Mesenchymal stem cell (in vitro differentiated cells and primary cell): Measurements from ENCODE around the gene DPCD.
A peak's percentile ranks its signal among the peaks of the same experiment; 100 is the strongest.

Experiments
- DNase-seq: peaks from one replicate; pipeline ENCODE4 v3.0.0-alpha.2; 2013
- H2AFZ ChIP-seq: one replicate; pipeline ENCODE4 v1.6.1; 2013; ENCODE audit warnings: low read depth, mild to moderate bottlenecking, control low read depth, inconsistent platforms, low read length, moderate library complexity
- H2AK5ac ChIP-seq: 2 replicates; pipeline ENCODE4 v1.6.1; 2013; ENCODE audit warnings: low read length, moderate library complexity, mild to moderate bottlenecking, inconsistent platforms; ENCODE audit not compliant: severe bottlenecking
- H2BK120ac ChIP-seq: one replicate; pipeline ENCODE4 v1.6.1; 2013; ENCODE audit warnings: low read depth, mild to moderate bottlenecking, inconsistent platforms, low read length, moderate library complexity
- H2BK12ac ChIP-seq, 2 experiments: one replicate each; pipeline ENCODE4 v1.6.1; 2013; ENCODE audit warnings: inconsistent platforms in 2 of 2, low read length in 2 of 2, mild to moderate bottlenecking in 2 of 2, moderate library complexity in 2 of 2, control low read depth in 1 of 2
- H2BK15ac ChIP-seq: one replicate; pipeline ENCODE4 v1.6.1; 2013; ENCODE audit warnings: mild to moderate bottlenecking, low read depth, inconsistent platforms; ENCODE audit not compliant: poor library complexity, severe bottlenecking
- H2BK5ac ChIP-seq: 2 replicates; pipeline ENCODE4 v1.6.1; 2013; ENCODE audit warnings: low read depth, mild to moderate bottlenecking, low read length, control low read depth, inconsistent platforms; ENCODE audit not compliant: poor library complexity, severe bottlenecking
- H3K14ac ChIP-seq, 2 experiments: one replicate each; pipeline ENCODE4 v1.6.1; 2013; ENCODE audit warnings: inconsistent platforms in 2 of 2, low read length in 2 of 2, control low read depth in 1 of 2, mild to moderate bottlenecking in 1 of 2, moderate library complexity in 1 of 2
- H3K18ac ChIP-seq, 2 experiments: one replicate each; pipeline ENCODE4 v1.6.1; 2013; ENCODE audit warnings: inconsistent platforms in 2 of 2, low read length in 2 of 2, control low read depth in 1 of 2, low read depth in 1 of 2, mild to moderate bottlenecking in 1 of 2
- H3K23ac ChIP-seq, 2 experiments: one replicate each; pipeline ENCODE4 v1.6.1; 2013; ENCODE audit warnings: inconsistent platforms in 2 of 2, low read length in 2 of 2, mild to moderate bottlenecking in 2 of 2, moderate library complexity in 2 of 2, control low read depth in 1 of 2
- H3K27ac ChIP-seq: 2 replicates; pipeline ENCODE4 v1.5.1; 2013; ENCODE audit warnings: mild to moderate bottlenecking, moderate library complexity, low read length, control low read depth, inconsistent platforms; ENCODE audit not compliant: poor library complexity, severe bottlenecking
- H3K27me3 ChIP-seq, 2 experiments: 2 replicates each; pipeline versions ENCODE4 v1.6.1 to v1.7.0; 2013; ENCODE audit warnings: low read length in 2 of 2, mild to moderate bottlenecking in 2 of 2, moderate library complexity in 2 of 2, control low read depth in 1 of 2, inconsistent platforms in 1 of 2; ENCODE audit not compliant: control insufficient read depth in 1 of 2, insufficient read depth in 1 of 2
- H3K36me3 ChIP-seq, 2 experiments: 2 replicates each; pipeline versions ENCODE4 v1.6.1 to v1.7.0; 2013; ENCODE audit warnings: low read length in 2 of 2, control low read depth in 1 of 2, inconsistent platforms in 1 of 2, low read depth in 1 of 2, mild to moderate bottlenecking in 1 of 2; ENCODE audit not compliant: insufficient read depth in 2 of 2, control insufficient read depth in 1 of 2
- H3K4ac ChIP-seq, 2 experiments: one replicate each; pipeline ENCODE4 v1.6.1; 2013; ENCODE audit warnings: inconsistent platforms in 2 of 2, low read length in 2 of 2, mild to moderate bottlenecking in 2 of 2, moderate library complexity in 2 of 2, control low read depth in 1 of 2, low read depth in 1 of 2
- H3K4me1 ChIP-seq: 2 replicates; pipeline ENCODE4 v1.6.1; 2013; ENCODE audit warnings: low read depth, low read length, control low read depth; ENCODE audit not compliant: control insufficient read depth, insufficient read depth
- H3K4me2 ChIP-seq: 2 replicates; pipeline ENCODE4 v1.6.1; 2013; ENCODE audit warnings: low read length, mild to moderate bottlenecking, inconsistent platforms; ENCODE audit not compliant: poor library complexity, severe bottlenecking
- H3K4me3 ChIP-seq, 2 experiments: 2 replicates each; pipeline versions ENCODE4 v1.5.1 to v1.7.0; 2013; ENCODE audit warnings: low read length in 2 of 2, mild to moderate bottlenecking in 2 of 2, control low read depth in 1 of 2, low read depth in 1 of 2; ENCODE audit not compliant: insufficient read depth in 1 of 2
- H3K79me1 ChIP-seq: replicated peaks from 2 replicates; pipeline ENCODE4 v1.6.1; 2013; ENCODE audit warnings: mild to moderate bottlenecking, control low read depth, low read length, inconsistent platforms; ENCODE audit not compliant: poor library complexity, severe bottlenecking
- H3K9ac ChIP-seq: 2 replicates; pipeline ENCODE4 v1.7.0; 2013; ENCODE audit warnings: mild to moderate bottlenecking, low read length, moderate library complexity
- H3K9me3 ChIP-seq: 2 replicates; pipeline ENCODE4 v1.7.0; 2013; ENCODE audit warnings: mild to moderate bottlenecking, low read length; ENCODE audit not compliant: control insufficient read depth
- H4K8ac ChIP-seq: one replicate; pipeline ENCODE4 v1.6.1; 2013; ENCODE audit warnings: inconsistent platforms, mild to moderate bottlenecking, low read length, moderate library complexity
- H4K91ac ChIP-seq: one replicate; pipeline ENCODE4 v1.6.1; 2013; ENCODE audit warnings: mild to moderate bottlenecking, low read length, inconsistent platforms
- WGBS: methylation state at CpG from one replicate; pipeline ENCODE4 v1.1.7; 2013; ENCODE audit warnings: mixed read lengths; 5-methylcytosine and 5-hydroxymethylcytosine counted together

The DPCD gene

DNA sequence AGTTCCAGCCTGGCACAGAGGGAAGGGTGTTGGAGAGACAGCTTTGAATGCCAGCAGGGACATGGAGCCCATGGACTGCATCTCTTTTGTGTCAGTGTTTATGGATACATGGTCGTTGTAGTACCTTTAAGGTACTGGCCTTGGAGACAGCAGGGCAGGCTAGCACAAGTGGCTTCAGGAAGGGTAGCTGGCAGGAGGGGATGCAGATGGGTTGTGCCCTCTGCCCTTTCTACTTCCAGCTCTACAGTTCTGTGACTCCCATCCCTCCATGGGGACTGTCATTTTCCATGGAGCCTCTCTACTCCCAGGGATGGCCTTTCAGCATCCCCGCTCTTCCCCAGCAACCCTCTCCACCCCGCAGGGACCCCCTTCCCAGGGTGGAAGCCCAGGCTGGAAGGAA, 25.1 kb upstream of the DPCD start:
- WGBS, result 83% methylated on average over 1 of the region's 3 CpGs
- no peaks in the 10 kb centered on the region for H3K36me3 ChIP-seq
- no peak overlapping the region for H3K27ac ChIP-seq
- peaks cover 13% of the 10 kb centered on the region for H3K4me1 ChIP-seq
- no peaks in the 10 kb centered on the region for H3K79me1 ChIP-seq
- H3K14ac ChIP-seq, result no peak overlapping the region
- DNase-seq, result no peak
- no peak overlapping the region for H3K4ac ChIP-seq
- no peak overlapping the region for H2BK12ac ChIP-seq
- H2AK5ac ChIP-seq, result no peak overlapping the region
- H2BK5ac ChIP-seq, result no peak overlapping the region
- H3K9me3 ChIP-seq, result no peaks in the 10 kb centered on the region
- H4K91ac ChIP-seq, result no peak overlapping the region
- no peak overlapping the region for H4K8ac ChIP-seq
- no peak overlapping the region for H3K23ac ChIP-seq
- H3K4me2 ChIP-seq, result no peak overlapping the region
- H2BK120ac ChIP-seq, result peak overlapping the region; percentile 9
- peaks cover 53 to 74% of the 10 kb centered on the region in 2 experiments for H3K27me3 ChIP-seq
- H3K18ac ChIP-seq, result no peak overlapping the region
- no peak overlapping the region for H3K9ac ChIP-seq
- peak overlapping the region; percentile 2 for H2BK15ac ChIP-seq
- H3K4me3 ChIP-seq, result no peak overlapping the region
- H2AFZ ChIP-seq, result no peak overlapping the region

DNA sequence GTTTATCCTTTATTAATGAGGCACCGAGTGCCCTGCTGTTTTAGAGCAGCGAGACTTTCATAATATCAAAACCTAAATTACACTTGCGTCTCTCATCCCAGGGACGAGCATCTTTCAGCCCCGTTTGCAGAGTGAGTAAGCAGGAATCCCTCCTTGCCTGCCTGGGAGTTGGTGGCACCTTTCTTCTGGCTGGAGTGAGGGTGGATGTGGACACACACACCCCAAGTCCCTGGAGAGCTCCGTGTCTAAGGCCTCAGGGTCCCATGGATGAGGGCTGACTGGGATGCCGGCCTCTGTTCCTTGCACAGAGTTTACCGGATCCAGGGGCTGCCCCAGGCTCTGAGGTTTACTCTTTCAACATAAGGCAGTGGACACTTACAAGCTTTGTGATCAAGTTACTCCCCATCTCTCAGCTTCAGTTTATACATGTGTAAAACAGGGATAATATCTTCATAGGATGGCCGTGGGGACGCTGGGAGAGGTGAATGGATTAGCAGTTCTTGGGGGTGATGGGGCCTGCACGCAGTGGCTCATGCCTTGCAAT, 24.6 kb upstream of the DPCD start:
- Histone ChIP-seq H3K36me3 (no peaks in the 10 kb centered on the region), H4K91ac (no peak overlapping the region), H3K9ac (no peak overlapping the region), H3K4me3 (no peak overlapping the region), H2BK12ac (no peak overlapping the region), H2BK15ac (no peak overlapping the region), H3K4ac (no peak overlapping the region), H3K18ac (no peak overlapping the region), H2AFZ (no peak overlapping the region), H3K4me2 (no peak overlapping the region), H3K14ac (no peak overlapping the region), H2AK5ac (no peak overlapping the region), H2BK5ac (no peak overlapping the region), H3K79me1 (no peaks in the 10 kb centered on the region), H3K27me3 (peaks cover 59 to 80% of the 10 kb centered on the region in 2 experiments), H2BK120ac (peak overlapping the region; percentile 9), H3K9me3 (no peaks in the 10 kb centered on the region), H3K4me1 (peaks cover 13% of the 10 kb centered on the region), H4K8ac (no peak overlapping the region), H3K23ac (peak overlapping the region in 1 of 2 experiments; percentile 10), H3K27ac (no peak overlapping the region)
- 86% methylated on average over 11 of the region's 11 CpGs for WGBS
- DNase-seq, result no peak

DNA sequence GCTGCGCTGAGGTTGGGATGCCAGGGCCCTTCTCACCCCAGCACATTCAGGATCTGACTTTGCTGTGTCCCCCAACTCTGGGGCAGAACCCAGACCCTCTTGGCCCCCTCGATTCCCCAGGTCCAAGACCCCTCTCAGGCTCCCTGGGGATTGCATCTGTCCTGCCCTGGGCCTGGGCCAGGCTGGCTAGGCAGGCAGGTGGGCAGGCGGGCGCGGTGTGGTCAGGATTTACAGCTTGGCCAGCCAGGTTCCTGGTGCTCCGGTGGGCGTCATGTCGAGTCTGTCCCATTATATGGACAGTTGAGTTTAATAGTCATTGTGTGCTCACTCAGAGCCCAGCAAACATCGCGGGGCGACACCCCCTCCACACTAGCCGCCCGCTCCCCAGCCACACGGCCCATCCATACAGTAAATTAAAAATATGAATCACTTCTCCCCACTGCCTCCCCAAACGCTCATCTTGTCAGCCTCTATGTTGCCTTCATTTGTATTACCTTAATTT, 23.6 kb upstream of the DPCD start:
- Histone ChIP-seq H3K27me3 (peaks cover 69 to 86% of the 10 kb centered on the region in 2 experiments), H2BK15ac (no peak overlapping the region), H2BK12ac (no peak overlapping the region), H3K4me3 (no peak overlapping the region), H3K4me1 (peaks cover 15% of the 10 kb centered on the region), H3K9me3 (no peaks in the 10 kb centered on the region), H3K36me3 (no peaks in the 10 kb centered on the region), H2AK5ac (no peak overlapping the region), H2AFZ (no peak overlapping the region), H2BK120ac (no peak overlapping the region), H3K23ac (no peak overlapping the region), H3K4ac (no peak overlapping the region), H3K79me1 (no peaks in the 10 kb centered on the region), H3K4me2 (no peak overlapping the region), H2BK5ac (no peak overlapping the region), H3K18ac (no peak overlapping the region), H3K14ac (no peak overlapping the region), H3K9ac (no peak overlapping the region), H3K27ac (no peak overlapping the region), H4K8ac (no peak overlapping the region), H4K91ac (no peak overlapping the region)
- WGBS, result 91% methylated on average over 14 of the region's 15 CpGs
- DNase-seq, result no peak

DNA sequence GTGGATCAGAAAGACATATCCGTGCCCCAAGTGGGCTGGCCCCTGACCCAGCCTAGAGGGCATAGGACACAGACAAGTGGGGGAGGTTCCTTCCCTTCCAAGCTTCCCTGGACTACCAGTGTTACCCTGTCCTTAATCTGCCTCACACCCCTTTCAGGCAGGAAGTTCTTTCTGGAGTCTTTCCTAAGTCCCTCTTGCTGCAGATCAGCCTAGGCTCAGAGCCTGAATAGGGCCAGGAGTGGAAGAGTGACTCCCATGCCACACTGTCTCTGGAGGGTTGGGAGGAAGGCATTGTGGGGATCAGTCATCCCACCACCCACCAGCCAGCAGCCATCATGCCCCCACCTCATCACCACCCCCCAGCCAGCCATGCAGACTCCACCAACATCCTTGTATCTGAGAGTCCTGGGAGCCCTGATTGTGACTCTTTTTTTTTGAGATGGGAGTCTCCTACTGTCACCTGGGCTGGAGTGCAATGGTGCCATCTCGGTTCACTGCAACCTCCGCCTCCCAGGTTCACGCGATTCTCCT, 22.7 kb upstream of the DPCD start:
- H2BK12ac ChIP-seq, result no peak overlapping the region
- no peak overlapping the region for H2AFZ ChIP-seq
- H4K91ac ChIP-seq, result no peak overlapping the region
- H3K4me3 ChIP-seq, result no peak overlapping the region
- no peak overlapping the region for H2AK5ac ChIP-seq
- no peak for DNase-seq
- H2BK15ac ChIP-seq, result no peak overlapping the region
- H3K4me2 ChIP-seq, result no peak overlapping the region
- peaks cover 73 to 85% of the 10 kb centered on the region in 2 experiments for H3K27me3 ChIP-seq
- no peak overlapping the region for H3K23ac ChIP-seq
- no peaks in the 10 kb centered on the region for H3K9me3 ChIP-seq
- H3K79me1 ChIP-seq, result no peaks in the 10 kb centered on the region
- H3K14ac ChIP-seq, result no peak overlapping the region
- H3K27ac ChIP-seq, result no peak overlapping the region
- no peak overlapping the region for H3K9ac ChIP-seq
- no peak overlapping the region for H2BK120ac ChIP-seq
- H2BK5ac ChIP-seq, result no peak overlapping the region
- WGBS, result 97% methylated on average over 5 of the region's 5 CpGs
- no peaks in the 10 kb centered on the region for H3K36me3 ChIP-seq
- H4K8ac ChIP-seq, result no peak overlapping the region
- H3K18ac ChIP-seq, result no peak overlapping the region
- peaks cover 22% of the 10 kb centered on the region for H3K4me1 ChIP-seq
- H3K4ac ChIP-seq, result no peak overlapping the region
